OCI-LY7 (cell line): ENCODE measurements around the gene CATSPER1. TPM values are rescaled to one million over a fixed set of nuclear protein-coding genes. Genes with fewer than 3 reads are reported as not detected.

Experiments used
- BruUV-seq: library from RNA; stranded (reverse); fragments of 400-500 nt; replicated peaks from 2 replicates; lab custom pipeline; 2021; lab: Mats Ljungman, UMichigan
- CTCF ChIA-PET: fragments of 300-600 bp; sonication (Branson Sonifier 250); formaldehyde crosslinking; loops from one replicate; lab custom pipeline; 2022; ENCODE audit warnings: antibody characterized with exemption; ENCODE audit not compliant: unreplicated experiment; lab: Charles Lee
- POLR2A ChIA-PET: fragments of 300-600 bp; sonication (Branson Sonifier 250); formaldehyde crosslinking; loops from one replicate; lab custom pipeline; 2022; ENCODE audit warnings: antibody characterized with exemption; lab: Charles Lee
- DNase-seq: peaks from one replicate; pipeline ENCODE4 v3.0.0-alpha.2; 2015; ENCODE audit warnings: low spot score
- H2AFZ ChIP-seq: fragments of 200-600 bp; sonication (generic), shearing (Covaris generic); 2 replicates; pipeline ENCODE4 v1.6.1; 2014; ENCODE audit warnings: mild to moderate bottlenecking, antibody characterized with exemption, low read length, moderate library complexity
- H3K27ac ChIP-seq: fragments of 200-600 bp; sonication (generic); 2 replicates; pipeline ENCODE4 v1.5.1; 2014; ENCODE audit warnings: mixed run types, low read depth, mild to moderate bottlenecking, moderate library complexity, low read length, inconsistent platforms; ENCODE audit not compliant: poor library complexity, severe bottlenecking
- H3K36me3 ChIP-seq: fragments of 200-600 bp; sonication (generic); 2 replicates; pipeline ENCODE4 v1.6.1; 2014; ENCODE audit warnings: mild to moderate bottlenecking, antibody characterized with exemption, low read length, moderate library complexity, mixed read lengths; ENCODE audit not compliant: insufficient read depth
- H3K4me1 ChIP-seq: fragments of 200-600 bp; sonication (generic); 2 replicates; pipeline ENCODE4 v1.5.1; 2014; ENCODE audit warnings: mild to moderate bottlenecking, low read length; ENCODE audit not compliant: insufficient read depth, poor library complexity, severe bottlenecking
- H3K4me2 ChIP-seq: fragments of 200-600 bp; sonication (generic); 2 replicates; pipeline ENCODE4 v1.6.1; 2014; ENCODE audit warnings: mild to moderate bottlenecking, low read length
- H3K4me3 ChIP-seq: fragments of 200-600 bp; sonication (generic); 2 replicates; pipeline ENCODE4 v1.5.1; 2014; ENCODE audit warnings: mild to moderate bottlenecking, low read depth, low read length; ENCODE audit not compliant: poor library complexity, severe bottlenecking
- H3K79me2 ChIP-seq: fragments of 200-600 bp; sonication (generic); 2 replicates; pipeline ENCODE4 v1.6.1; 2016; ENCODE audit warnings: low read depth, mild to moderate bottlenecking, low read length, moderate library complexity, mixed read lengths; ENCODE audit not compliant: insufficient read depth
- H3K9me2 ChIP-seq: fragments of 200-600 bp; sonication (generic); 2 replicates; pipeline ENCODE4 v1.6.1; 2016; ENCODE audit warnings: mild to moderate bottlenecking, low read length, mixed read lengths; ENCODE audit not compliant: insufficient read depth
- H3K9me3 ChIP-seq: fragments of 200-600 bp; sonication (generic); 2 replicates; pipeline ENCODE4 v1.6.1; 2014; ENCODE audit warnings: mild to moderate bottlenecking, mixed run types, low read length, mixed read lengths
- H4K20me1 ChIP-seq: fragments of 200-600 bp; sonication (generic); 2 replicates; pipeline ENCODE4 v1.6.1; 2014; ENCODE audit warnings: mild to moderate bottlenecking, antibody characterized with exemption, low read length, moderate library complexity, mixed read lengths; ENCODE audit not compliant: insufficient read depth
- CTCF ChIP-seq: fragments of 200-600 bp; sonication (generic); conservative IDR thresholded peaks from 2 replicates; pipeline ENCODE4 v1.5.1; 2014; ENCODE audit warnings: mild to moderate bottlenecking, antibody characterized with exemption, low read length, moderate library complexity, mixed read lengths
- EZH2phosphoT487 ChIP-seq: fragments of 200-600 bp; sonication (generic); IDR thresholded peaks from 2 replicates; pipeline ENCODE4 v1.6.1; 2018; ENCODE audit warnings: low read depth, borderline replicate concordance, mild to moderate bottlenecking, mixed run types, antibody characterized with exemption, low read length, moderate library complexity, mixed read lengths
- intact Hi-C: fragments of 100-400 bp; cut with micrococcal nuclease; formaldehyde crosslinking; loops from one replicate; pipeline ENCODE4 v1.10.0; 2022; ENCODE audit not compliant: unreplicated experiment
- total RNA-seq, 2 experiments: library from RNA; depleted of rRNA in 1 of 2; stranded (reverse); fragments of >200 nt in 1 of 2; shearing (Covaris generic) in 1 of 2; gene quantifications; 2 replicates each; pipeline ENCODE4 v1.2.3, GENCODE V29; 2014 to 2022

The CATSPER1 gene
- total RNA-seq, 2 experiments from 2014 or later = not detected

- POLR2A ChIA-PET = interaction anchor here (1.1 to 2.6 kb wide), 2 partner anchors 10 to 12 kb away, joined by 4 to 20 read pairs; partner anchors contain the start of gene SF3B2
- CTCF ChIA-PET = no interaction called here
- Histone ChIP-seq H3K36me3 (peaks cover 98% of the 10 kb centered on the region), H2AFZ (no peak overlapping the region), H4K20me1 (no peaks in the 10 kb centered on the region), H3K27ac (no peak overlapping the region), H3K4me2 (no peak overlapping the region), H3K9me2 (no peaks in the 10 kb centered on the region), H3K4me1 (peaks cover 16% of the 10 kb centered on the region), H3K4me3 (no peak overlapping the region), H3K79me2 (peaks cover 9% of the 10 kb centered on the region; the same call in 1 of the 2 replicates), H3K9me3 (0 out of 2 replicates have a peak, but pooled peaks cover 5% of the 10 kb centered on the region)
- intact Hi-C loops = no loop called here
- BruUV-seq = no TSS peak
- TF ChIP-seq CTCF = no peak
- no peak for TF ChIP-seq EZH2phosphoT487
- DNase-seq = no peak
Observed at GRCh38 chr11:66064571-66064970, 38.3 kb upstream of the CATSPER1 start.

GRCh38 chr11:66063900-66064299, 37.6 kb upstream of the CATSPER1 start:
- Histone ChIP-seq H3K9me3 (0 out of 2 replicates have a peak, but pooled peaks cover 5% of the 10 kb centered on the region), H3K27ac (no peak overlapping the region), H3K4me3 (no peak overlapping the region), H3K9me2 (no peaks in the 10 kb centered on the region), H3K79me2 (peaks cover 9% of the 10 kb centered on the region; the same call in 1 of the 2 replicates), H3K36me3 (peaks cover 99% of the 10 kb centered on the region), H3K4me1 (peaks cover 9% of the 10 kb centered on the region), H2AFZ (no peak overlapping the region), H3K4me2 (no peak overlapping the region), H4K20me1 (no peaks in the 10 kb centered on the region)
- no peak for DNase-seq
- BruUV-seq = no TSS peak
- intact Hi-C loops = no loop called here
- ChIA-PET CTCF (no interaction called here), POLR2A (interaction anchor here (0.6 to 2.6 kb wide), 4 partner anchors 12 to 397 kb away, joined by 3 to 20 read pairs (median 4); partner anchors contain the start of gene SF3B2)
- TF ChIP-seq CTCF (no peak), EZH2phosphoT487 (no peak)

GRCh38 chr11:66062408-66062807, 36.1 kb upstream of the CATSPER1 start:
- Histone ChIP-seq H3K36me3 (peaks cover 98% of the 10 kb centered on the region), H3K27ac (no peak overlapping the region), H3K79me2 (peaks cover 9% of the 10 kb centered on the region; the same call in 1 of the 2 replicates), H4K20me1 (no peaks in the 10 kb centered on the region), H3K9me3 (0 out of 2 replicates have a peak, but pooled peaks cover 5% of the 10 kb centered on the region), H3K4me2 (no peak overlapping the region), H2AFZ (no peak overlapping the region), H3K4me1 (no peaks in the 10 kb centered on the region), H3K4me3 (no peak overlapping the region), H3K9me2 (no peaks in the 10 kb centered on the region)
- ChIA-PET CTCF (interaction anchor here (0.9 kb wide), 1 partner anchor 10 kb away, joined by 4 read pairs; the partner anchor contains the start of gene SF3B2), POLR2A (interaction anchor here (2.6 kb wide), 1 partner anchor 10 kb away, joined by 20 read pairs; the partner anchor contains the start of gene SF3B2)
- intact Hi-C loops = no loop called here
- TF ChIP-seq CTCF = no peak
- no peak for TF ChIP-seq EZH2phosphoT487
- BruUV-seq = no TSS peak
- DNase-seq = no peak
